HG02571 (cell line): ENCODE measurements around the gene LSM14A.

ENCODE experiments used
- ATAC-seq: cut with Tn5 transposase; IDR thresholded peaks from one replicate; pipeline ENCODE4 v1.9.1; 2021; ENCODE audit warnings: mild to moderate bottlenecking, moderate library complexity; ENCODE audit not compliant: unreplicated experiment

Gene LSM14A

GRCh38 chr19:34277244-34277643, 104.9 kb downstream of the LSM14A start:
- no peak for ATAC-seq

- ATAC-seq, result no peak
These were observed 106.5 kb downstream of the LSM14A start for GRCh38 chr19:34278783-34279182.
